IMR-90 (cell line): ENCODE results near the gene CFAP73.
"Not testable (repeated sequence)": the region's sequence is repeated elsewhere in the genome, so short reads cannot be mapped to it uniquely, and the experiment has no call there.

Source experiments
- POLR2A ChIP-seq: IDR thresholded peaks from 2 replicates; pipeline ENCODE4 v1.6.1; 2012; ENCODE audit warnings: mild to moderate bottlenecking, low read depth, low read length
- TF ChIP-seq, protein P1 (sequence below): conservative IDR thresholded peaks from 2 replicates; pipeline ENCODE4 v1.5.1; 2012; ENCODE audit warnings: mild to moderate bottlenecking, low read depth, low read length, improper control_type of control experiment

DNA sequence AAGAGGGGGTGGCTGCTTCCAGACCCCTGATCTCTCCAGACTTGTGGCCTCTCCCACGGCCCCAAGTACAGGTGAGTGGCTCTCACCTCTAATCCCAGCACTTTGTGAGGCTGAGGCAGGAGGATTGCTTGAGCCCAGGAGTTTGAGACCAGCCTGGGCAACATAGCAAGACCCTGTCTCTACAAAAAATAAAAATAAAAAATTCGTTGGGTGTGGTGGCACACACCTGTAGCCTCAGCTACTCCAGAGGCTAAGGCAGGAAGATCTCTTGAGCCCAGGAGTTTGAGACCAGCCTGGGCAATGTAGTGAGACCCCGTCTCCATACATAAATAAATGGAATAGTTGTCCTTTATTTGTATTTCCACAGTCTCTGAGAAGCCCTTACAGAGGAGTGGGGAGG lies 7.8 kb upstream of the CFAP73 start:
- not testable (repeated sequence) for TF ChIP-seq POLR2A
- TF ChIP-seq, protein P1, sequence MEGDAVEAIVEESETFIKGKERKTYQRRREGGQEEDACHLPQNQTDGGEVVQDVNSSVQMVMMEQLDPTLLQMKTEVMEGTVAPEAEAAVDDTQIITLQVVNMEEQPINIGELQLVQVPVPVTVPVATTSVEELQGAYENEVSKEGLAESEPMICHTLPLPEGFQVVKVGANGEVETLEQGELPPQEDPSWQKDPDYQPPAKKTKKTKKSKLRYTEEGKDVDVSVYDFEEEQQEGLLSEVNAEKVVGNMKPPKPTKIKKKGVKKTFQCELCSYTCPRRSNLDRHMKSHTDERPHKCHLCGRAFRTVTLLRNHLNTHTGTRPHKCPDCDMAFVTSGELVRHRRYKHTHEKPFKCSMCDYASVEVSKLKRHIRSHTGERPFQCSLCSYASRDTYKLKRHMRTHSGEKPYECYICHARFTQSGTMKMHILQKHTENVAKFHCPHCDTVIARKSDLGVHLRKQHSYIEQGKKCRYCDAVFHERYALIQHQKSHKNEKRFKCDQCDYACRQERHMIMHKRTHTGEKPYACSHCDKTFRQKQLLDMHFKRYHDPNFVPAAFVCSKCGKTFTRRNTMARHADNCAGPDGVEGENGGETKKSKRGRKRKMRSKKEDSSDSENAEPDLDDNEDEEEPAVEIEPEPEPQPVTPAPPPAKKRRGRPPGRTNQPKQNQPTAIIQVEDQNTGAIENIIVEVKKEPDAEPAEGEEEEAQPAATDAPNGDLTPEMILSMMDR = not testable (repeated sequence)
